GM11168 (cell line): ENCODE measurements around the gene CHD5.

Experiments
- in situ Hi-C: fragments of 300-500 bp; cut with MboI; formaldehyde crosslinking; loops from one replicate; pipeline ENCODE4 v1.12.0; 2022; ENCODE audit warnings: low sequenced_read_pairs; ENCODE audit not compliant: unreplicated experiment

CHD5 gene

DNA sequence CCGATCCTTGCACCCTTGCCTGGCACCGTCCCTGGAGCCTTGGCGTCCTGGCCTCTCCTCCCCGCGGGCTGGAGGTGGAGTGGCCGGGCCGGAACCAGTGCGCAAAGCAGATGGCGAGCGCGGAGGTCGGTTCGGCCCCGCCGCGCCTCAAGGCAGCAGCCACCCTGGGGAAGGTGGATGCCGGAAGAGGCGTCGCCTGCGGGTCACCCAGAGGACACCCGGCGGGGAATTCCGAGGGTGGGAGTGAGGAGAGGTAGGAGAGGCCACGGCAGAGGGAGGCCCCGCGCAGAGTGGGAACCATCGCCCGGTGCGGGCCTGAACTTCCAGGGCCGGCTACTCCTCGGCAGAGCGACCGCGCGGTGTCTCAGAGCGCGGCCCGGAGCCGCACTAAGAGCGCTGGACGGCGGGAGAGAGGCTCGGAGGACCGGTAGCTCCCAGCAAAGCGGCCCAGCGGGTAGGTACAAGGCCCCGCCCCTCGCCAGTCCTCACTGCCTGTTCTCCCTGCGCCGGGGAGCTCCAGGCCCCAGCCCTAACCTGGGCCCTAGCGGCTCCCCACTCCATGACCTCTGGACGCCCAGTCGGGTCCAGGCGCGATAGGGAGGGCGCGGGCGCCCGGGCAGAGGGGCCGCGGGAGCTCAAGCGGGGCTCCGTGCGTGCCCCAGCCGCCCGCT lies 25.9 kb upstream of the CHD5 start, which contains the start of gene RNF207:
Gene RNF207, plus strand, starts transcription at position 271 of the 671 bp plus-strand sequence. CDS start 417 bp downstream, outside the sequence.
- in situ Hi-C loops, result no loop called here

DNA sequence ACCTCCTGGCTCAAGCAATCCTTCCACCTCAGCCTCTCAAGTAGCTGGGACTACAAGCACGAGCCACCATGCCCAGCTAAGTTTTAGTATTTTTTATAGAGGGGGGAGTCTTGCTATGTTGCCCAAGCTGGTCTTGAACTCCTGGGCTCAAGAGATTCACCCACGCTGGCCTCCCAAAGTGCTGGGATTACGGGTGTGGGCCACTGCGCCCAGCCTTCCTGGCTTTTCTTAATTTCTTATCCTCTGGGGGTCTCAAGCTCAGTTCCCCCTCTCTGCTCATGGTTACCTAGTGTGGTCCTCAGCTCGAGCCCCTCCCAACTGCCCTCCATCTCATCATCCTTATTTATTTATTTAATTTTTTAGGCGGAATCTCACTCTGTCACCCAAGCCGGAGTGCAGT lies 22.1 kb upstream of the CHD5 start:
- in situ Hi-C loops, result no loop called here

DNA sequence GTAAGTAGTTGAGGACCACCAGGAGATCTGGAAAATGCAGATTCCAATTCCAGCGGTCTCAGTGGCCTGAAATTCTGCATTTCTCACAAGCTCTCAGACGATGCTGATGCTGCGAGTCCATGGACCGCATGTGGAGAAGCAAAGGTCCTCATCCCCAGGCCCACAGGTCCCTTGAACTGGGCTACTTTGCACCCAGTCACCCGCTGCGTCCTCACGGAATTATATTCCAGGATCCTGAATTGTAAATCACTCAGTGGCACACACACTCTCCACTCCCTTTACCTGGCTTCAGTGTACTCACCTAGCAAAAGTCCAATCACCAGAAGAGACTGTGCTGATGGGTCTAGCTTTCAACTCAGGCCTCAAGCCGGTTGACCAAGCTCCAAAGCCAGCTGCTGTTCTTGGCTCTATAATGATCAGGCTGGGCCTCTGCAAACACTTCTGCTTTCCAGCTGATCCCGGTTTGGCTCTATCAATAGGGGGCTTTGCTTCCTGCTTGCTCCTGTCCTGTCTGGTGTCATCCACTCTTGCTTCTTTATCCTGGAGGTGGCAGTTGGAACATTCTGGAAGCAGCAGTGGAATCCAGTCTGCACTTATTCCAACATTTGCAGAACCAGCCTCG lies 20.2 kb upstream of the CHD5 start:
- in situ Hi-C loops, result no loop called here

DNA sequence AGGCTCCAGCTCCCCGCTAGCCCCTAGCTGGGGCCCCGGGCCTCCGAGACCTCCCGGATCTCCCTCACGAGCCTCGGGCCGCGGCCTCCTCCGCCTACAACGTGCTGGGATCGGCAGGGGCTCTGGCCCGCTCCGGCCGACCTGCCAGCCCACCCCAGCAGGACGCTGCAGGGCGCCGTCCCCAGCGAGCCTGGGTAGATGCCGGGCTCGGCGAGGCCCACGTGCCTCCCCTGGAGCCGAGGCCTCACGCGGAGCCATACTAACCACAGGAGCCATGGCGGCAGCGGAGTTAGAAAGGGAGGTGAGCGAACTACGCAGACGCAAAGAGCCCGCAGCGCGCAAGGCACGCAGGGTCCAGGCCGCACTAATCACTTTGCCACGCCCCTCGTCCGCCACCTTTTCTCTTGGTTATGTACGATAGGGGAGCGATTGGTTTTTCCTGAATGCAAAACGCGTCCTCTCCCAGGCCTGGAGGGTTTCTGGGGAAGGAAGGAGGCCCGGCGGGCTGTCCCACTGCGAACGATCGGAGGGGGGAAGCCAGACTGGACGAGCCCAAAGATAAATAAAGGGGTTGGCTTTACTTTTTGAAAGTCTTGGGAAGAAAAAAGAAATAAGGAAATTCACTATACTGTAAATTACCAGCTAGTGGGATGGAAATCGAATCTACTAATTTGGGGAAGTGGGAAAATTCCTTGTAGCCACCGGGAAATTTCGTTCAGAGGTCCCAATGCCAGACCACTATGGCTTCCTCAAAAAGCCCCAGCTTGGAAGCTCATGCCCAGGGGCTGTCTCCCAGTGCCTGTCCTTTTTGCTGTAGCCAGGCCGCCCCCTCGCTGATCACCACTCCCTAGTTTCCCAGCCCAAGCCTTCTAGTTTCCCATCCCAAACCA lies 19.4 kb upstream of the CHD5 start, which contains the start of gene RPL22:
Gene RPL22, minus strand, starts transcription at position 298 of the 890 bp plus-strand sequence. Its CDS starts 22 bp downstream, at position 276.
- in situ Hi-C loops, result no loop called here

DNA sequence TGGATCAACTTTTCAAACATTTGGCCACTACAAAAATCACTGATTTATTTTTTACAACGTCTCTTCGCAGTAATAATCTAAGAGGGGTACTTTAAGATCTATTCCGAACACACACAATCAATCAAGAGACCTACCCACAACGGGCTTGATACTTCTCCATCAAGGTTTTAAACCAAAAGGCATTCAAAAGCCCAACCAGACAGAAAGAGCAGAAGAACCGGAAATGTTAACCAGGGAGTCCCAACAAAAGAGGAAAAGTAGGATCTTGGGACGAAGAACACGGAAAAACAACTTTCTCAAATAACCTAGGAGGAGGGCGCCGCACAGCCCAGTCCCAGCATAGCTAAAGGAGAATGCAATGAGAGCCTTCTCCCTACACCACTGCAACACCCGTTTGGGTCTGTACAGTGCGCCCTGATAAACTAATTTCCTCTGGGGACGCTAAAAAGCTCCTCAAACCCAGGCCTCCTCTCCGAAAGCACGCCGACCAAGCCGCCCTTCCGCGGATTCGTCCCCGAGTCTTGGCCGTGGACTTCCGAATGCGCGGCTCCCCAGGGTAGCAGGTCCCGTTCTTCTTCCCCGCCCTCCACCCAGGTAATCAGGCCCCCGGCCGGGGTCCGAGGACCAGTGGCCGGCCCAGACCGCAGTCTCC lies 18.7 kb upstream of the CHD5 start:
- in situ Hi-C loops, result no loop called here

DNA sequence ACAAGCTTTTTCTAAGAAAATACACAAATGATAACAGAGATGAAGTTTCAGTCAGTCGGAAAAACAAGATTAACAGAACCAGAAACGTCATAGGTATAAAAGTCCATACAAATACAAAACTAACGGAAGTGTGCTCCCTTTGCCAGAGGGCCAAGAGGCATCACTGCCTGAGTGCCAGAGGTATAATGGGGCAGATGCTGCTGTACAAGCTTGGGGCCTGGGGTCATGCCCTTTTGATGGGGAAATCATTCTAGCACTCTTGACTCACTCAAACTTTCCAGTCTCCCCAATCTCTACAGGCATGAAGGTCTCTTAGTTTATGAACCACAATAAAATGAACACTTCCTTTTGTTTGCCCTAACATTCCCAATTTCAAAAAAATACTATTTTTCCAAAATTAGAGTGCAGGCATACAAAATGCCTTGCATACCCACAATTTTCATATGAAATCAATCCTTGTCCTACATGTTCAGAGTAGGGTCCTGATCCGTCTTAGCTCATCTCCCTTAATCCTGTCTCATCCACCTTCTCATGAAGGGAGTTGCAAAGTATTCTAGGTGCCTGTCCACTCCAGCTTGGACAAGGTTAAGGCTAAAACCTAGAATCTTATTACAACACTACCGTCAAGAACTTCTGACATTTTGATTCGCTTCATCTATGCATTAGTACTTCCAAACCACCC lies 17.8 kb upstream of the CHD5 start:
- in situ Hi-C loops, result no loop called here

DNA sequence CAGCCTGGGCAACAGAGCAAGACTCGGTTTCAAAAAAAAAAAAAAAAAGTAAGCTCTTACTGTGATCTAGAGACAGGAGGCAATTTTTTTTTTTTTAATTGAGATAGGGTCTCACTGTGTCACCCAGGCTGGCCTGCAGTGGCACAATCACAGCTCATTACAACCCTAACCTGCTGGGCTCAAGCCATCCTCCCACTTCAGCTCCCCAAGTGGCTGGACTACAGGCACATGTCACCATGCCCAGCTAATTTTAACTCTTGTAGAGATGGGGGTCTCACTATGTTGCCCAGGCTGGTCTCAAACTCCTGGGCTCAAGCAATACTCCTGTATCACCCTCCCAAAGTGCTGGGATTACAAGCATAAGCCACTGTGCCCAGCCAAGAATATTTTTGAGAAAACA lies 11.8 kb upstream of the CHD5 start:
- in situ Hi-C loops, result no loop called here

DNA sequence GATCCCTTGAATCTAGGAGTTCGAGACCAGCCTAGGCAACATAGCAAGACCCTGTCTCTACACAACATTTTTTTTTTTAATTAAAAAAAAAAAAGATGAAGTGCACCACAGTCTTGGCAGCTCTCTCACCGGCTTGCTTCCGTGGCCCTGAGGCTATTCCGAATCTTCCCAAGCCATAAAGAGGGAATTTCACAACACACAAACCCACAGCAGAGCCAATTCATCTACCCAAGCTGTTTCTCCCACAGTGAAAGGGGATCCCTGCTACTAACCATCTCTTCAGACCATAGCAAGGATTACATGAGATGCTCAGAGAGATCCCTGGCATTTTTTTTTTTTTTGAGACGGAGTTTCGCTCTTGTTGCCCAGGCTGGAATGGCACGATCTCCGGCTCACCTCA lies 8.3 kb upstream of the CHD5 start:
- in situ Hi-C loops, result no loop called here

DNA sequence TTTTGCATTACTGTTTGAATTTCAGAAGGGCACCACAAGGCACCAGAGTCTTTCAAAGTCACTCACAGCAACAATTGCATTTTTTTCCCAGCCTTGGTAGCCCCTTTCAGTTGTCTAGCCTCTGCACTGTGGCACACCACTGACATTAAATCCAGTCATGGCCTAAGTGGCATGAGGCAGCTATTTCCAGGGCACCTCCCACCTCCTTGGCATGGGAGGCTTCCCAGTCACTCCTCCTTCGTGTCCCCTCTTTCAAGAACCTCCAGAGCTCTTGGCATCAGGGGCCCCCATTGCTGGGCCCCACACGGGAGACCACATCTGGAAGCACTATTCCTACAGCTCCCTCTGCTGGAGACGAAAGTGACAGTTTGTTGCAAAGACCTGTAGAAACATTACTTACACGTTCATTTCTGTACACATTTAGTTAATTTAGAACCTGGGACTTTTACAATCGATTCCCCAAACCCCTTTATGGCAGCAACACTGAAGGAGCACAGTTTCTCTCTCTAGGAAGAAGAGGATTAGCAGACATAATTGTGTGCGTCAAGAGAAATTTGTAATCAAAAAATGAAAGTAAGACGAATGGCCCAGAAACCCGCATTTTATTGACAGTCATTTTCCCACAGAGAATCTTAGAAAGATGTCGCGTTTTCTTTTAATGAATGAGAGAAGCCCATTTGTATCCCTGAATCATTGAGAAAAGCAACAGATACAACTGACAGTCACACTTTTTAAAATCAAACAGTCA lies 5.7 kb upstream of the CHD5 start:
- in situ Hi-C loops, result no loop called here

DNA sequence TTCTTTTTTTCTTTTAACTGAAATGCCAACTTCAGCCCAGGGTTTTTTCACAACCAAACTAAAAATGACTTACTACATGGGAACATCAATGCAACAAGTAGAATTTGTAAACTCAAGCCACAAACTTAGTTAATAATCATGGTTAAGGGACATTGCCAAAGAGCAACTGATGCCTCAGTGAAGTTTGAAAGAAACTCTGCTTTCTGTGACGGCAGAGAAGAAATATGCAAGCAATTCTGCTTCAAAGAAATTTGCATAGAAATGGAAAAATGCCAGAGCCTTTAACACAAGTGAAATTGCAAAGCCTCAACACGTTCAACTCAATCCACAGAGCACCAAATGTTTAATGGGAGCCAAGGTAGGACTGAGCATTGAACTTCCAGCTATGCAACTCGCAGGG lies 5.0 kb upstream of the CHD5 start:
- in situ Hi-C loops, result no loop called here

DNA sequence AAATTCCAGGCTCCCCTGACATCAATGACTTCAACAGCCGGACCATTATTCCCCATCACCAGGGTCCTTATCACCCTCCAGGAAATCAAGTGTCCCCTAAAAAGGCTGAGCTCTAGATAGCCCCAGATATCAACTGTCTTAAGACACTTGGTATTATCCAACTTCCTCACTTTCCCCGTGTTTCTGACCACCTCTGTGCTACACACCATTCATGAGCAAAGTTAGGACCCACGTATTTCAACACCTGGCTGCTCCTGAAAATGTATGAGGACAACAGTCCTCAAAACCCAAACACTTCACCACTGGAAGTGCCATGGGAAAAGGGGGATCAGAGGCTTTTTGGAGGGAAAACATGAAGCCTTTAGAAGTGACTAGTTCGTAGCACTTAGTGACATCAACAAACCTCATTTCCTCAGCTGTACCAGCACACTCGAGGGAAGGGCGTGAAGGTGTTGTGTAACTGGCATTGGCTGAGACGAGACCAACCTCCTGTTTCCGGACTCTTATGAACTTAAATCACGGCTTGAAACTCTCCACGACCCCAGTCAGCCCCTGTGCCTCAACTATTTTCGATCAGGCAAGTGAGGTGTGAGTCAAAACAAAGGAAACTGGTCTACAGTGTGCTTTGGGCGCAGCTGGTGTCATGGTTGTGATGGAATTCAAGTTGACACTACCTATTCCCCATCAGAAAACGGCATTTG lies 4.1 kb upstream of the CHD5 start:
- in situ Hi-C loops, result no loop called here

DNA sequence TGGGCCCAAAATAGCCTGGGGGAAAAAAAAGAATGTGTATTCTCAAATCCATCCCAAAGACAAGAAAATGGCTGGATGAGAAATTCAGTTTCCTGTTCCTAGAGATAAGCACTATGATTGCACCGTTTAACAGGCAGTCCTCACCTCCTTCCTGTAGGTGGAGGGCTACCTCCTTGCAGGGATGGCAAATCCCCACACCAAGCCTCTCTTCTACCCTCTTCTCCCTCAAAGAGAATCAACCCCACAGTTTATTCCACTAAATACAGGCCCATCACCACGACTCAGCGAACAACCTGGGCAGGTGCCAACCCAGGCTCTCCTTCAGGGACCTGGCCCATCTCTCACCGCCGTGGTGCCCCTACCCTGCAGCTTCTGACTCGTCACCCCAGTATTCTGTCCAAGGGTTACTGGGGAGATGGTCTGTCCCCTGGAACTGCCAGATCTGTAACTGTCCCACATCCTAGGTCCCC lies 3.4 kb upstream of the CHD5 start:
- in situ Hi-C loops, result no loop called here

DNA sequence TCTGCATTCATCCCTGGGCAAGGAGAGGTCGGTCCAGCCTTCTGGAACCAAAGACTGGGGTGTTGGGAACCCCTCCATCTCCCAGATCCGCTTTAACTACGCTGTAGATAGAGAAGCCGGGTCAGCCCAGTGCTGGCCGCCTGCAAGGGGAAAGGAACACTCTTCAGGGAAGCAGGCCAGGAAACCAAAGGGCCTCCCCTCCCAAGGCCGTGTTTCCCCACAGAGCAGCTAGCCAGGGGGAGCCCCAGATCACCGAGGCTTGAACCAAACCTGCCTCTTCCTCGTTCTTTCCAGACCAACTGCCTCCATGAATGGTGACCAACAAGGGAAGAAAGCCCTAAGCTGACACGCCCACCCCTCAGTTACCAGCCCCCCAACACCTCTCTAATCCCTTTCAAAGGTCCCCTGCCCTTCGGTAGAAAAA lies 1.2 kb upstream of the CHD5 start:
- in situ Hi-C loops, result no loop called here

DNA sequence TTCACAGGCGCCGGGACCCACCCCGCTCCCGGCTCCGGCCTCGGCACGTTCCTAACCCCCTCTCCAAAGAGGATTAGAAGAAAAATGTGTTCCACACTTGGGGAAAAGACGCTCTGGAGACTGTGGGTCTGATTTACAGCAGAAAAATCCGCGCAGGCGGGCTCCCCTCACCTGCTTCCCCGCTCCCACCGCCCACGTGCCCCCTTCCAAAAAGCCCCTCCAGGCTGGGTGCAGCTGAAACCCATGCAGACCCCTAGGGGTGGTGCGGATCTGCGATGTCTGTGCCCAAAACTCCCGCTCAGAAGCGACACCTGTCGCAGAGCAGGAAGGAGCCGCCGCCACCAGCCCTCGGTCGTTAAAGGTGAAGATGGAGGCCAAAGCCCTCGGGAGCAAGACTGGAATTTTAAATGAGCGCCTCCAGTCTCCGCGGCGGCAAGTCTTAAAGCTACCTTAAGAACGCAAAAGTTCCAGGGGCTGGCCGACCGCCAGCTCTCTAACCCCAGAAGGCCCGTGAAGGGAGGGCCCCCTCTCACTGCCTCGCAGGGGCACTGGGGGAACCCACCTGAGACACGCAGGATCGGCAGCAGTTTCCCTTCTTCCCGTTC lies 688 bp upstream of the CHD5 start:
- in situ Hi-C loops, result no loop called here

DNA sequence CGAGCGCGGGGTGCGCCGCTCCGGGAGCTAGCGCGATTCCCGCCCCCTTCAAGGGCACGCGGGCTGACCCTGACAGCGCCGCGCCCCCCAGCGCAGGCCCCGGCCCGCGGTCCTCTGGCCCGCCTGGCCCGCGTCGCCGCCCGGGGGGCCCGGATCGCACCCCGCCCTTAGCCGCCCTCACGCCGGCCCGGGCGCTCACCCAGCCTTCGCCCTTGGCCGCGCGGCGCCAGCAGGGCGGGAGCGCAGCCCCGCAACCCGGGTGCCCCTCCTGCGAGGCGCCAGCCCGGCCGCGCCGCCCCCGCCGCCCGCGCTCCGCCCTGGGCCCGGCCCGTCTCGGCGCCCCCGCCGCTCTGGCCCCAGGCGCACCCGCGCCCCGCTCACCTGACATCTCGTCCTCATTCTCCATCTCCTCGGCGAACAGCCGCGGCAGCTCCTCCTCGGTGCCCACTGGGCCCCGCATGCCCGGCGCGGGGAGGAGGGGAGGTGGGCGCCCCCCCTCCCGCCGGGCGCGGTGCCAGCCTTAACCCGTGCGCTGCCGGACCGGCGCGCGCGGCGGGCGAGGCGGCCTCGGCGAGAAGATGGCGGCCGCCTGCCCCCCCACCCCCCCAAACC lies 451 bp downstream of the CHD5 start:
- in situ Hi-C loops, result no loop called here

DNA sequence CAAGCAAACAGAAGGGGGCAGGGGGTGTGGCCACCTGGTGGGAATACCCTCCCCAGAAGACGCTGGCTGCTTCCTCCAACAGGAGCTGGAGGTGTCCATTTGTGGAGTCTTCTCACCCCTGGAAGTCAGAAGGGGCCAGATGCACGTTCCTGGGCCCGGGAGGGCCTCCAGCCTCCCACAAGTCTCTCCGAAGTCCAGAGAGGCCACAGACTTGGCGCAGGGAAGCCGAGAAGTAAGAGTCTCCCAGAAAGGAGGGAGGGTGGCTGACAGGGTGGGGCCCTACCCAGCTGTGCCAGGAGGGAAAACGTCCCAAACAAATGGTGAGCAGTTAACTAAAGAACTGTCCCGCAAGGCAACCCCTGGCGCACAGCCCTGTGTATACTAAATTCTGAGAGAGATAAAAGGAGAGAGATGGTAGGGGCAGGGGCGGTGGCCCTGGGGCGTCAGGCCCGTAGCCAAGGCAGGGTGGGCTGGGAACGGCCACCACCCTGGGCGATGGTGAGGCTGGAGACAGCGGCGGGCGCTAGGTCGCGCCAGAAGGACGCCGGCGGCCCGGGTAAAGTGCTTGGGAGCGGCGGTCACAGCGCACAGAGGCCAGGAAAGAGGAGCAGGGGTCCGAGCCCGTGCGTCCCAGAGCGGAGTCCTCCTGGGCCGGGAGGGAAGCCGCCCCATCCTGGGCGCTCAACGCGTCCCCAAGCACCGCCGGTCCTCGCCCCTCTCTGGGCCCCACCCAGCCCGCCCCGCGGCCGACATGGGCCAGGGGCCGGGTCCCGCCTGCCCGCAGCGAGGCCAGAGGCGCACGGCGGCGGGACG lies 1.2 kb downstream of the CHD5 start:
- in situ Hi-C loops, result no loop called here
